K562 (cell line): ENCODE data around the gene SLC18B1. TPM values are rescaled to one million over a fixed set of nuclear protein-coding genes. Genes with fewer than 3 reads are reported as not detected.

Experiments
- CHAMP1 ChIP-seq: fragments of 450-650 bp; IDR thresholded peaks from 2 replicates; pipeline ENCODE4 v1.6.1; 2016; ENCODE audit warnings: mild to moderate bottlenecking
- CREB3L1 ChIP-seq: fragments of 450-650 bp; IDR thresholded peaks from 2 replicates; pipeline ENCODE4 v1.6.1; 2014; ENCODE audit warnings: low read depth, mild to moderate bottlenecking, moderate library complexity, borderline replicate concordance
- CTCF ChIP-seq, 3 experiments: IDR thresholded peaks in 2 of 3; conservative IDR thresholded peaks in 1 of 3; 2 replicates each; pipeline ENCODE4 v1.5.1; 2011 to 2012; ENCODE audit warnings: low read length in 3 of 3, mild to moderate bottlenecking in 3 of 3, control low read depth in 2 of 3, improper control_type of control experiment in 1 of 3, inconsistent platforms in 1 of 3, low read depth in 1 of 3, mixed read lengths in 1 of 3, moderate library complexity in 1 of 3; ENCODE audit not compliant: insufficient read depth in 2 of 3
- E2F6 ChIP-seq, 2 experiments: IDR thresholded peaks; 2 replicates each; pipeline ENCODE4 v1.6.1; 2011; ENCODE audit warnings: borderline replicate concordance in 1 of 2, control low read depth in 1 of 2, low read depth in 1 of 2, low read length in 1 of 2, mild to moderate bottlenecking in 1 of 2, mixed read lengths in 1 of 2, moderate library complexity in 1 of 2; ENCODE audit not compliant: insufficient read depth in 1 of 2, insufficient read length in 1 of 2, poor library complexity in 1 of 2, severe bottlenecking in 1 of 2; ENCODE audit errors: extremely low read depth in 1 of 2
- FOXJ2 ChIP-seq: fragments of 200-800 bp; sonication (Bioruptor generic); IDR thresholded peaks from 2 replicates; pipeline ENCODE4 v1.6.1; 2016; ENCODE audit warnings: missing genetic modification characterization, missing compliant biosample characterization
- HDAC2 ChIP-seq: fragments of 450-650 bp; IDR thresholded peaks from 2 replicates; pipeline ENCODE4 v1.6.1; 2016; ENCODE audit warnings: mild to moderate bottlenecking
- HMBOX1 ChIP-seq: sonication (generic); IDR thresholded peaks from 2 replicates; pipeline ENCODE4 v1.6.1; 2016
- HMG20B ChIP-seq: fragments of 250-450 bp; sonication (Bioruptor Pico); IDR thresholded peaks from 2 replicates; pipeline ENCODE4 v1.5.0; 2021; ENCODE audit warnings: mild to moderate bottlenecking
- LCOR ChIP-seq: sonication (generic); formaldehyde crosslinking; IDR thresholded peaks from 2 replicates; pipeline ENCODE4 v1.8.0; 2022; ENCODE audit warnings: mild to moderate bottlenecking, missing genetic modification reagents
- NR1H2 ChIP-seq: sonication (generic); formaldehyde crosslinking; IDR thresholded peaks from 2 replicates; pipeline ENCODE4 v1.4.0; 2020; ENCODE audit warnings: mild to moderate bottlenecking, missing genetic modification reagents
- PML ChIP-seq: IDR thresholded peaks from 2 replicates; pipeline ENCODE4 v1.6.1; 2012; ENCODE audit warnings: low read length, inconsistent platforms
- RNF219 ChIP-seq: fragments of 250-450 bp; sonication (Bioruptor Pico); IDR thresholded peaks from 2 replicates; pipeline ENCODE4 v1.5.0; 2022; ENCODE audit warnings: mild to moderate bottlenecking
- ZNF174 ChIP-seq: fragments of 250-450 bp; sonication (Bioruptor Pico); IDR thresholded peaks from 2 replicates; pipeline ENCODE4 v1.4.0; 2020; ENCODE audit warnings: mild to moderate bottlenecking
- polyA plus RNA-seq, 8 experiments: library from polyadenylated mRNA; depleted of rRNA in 4 of 8; stranded (reverse) in 5 of 8; unstranded in 3 of 8; fragments of >200 nt; fragmentation: Nextera tagmentation in 2 of 8; fragmentation: Illumina TruSeq in 1 of 8; extraction: Ambion mirVana in 2 of 8; extraction: Trizol in 1 of 8; gene quantifications; 2 replicates each; pipeline versions ENCODE4 v1.2.1 to v1.2.3, GENCODE V29; 2011 to 2014; ENCODE audit warnings: inconsistent platforms in 1 of 8, missing spikeins in 1 of 8
- total RNA-seq, 7 experiments: library from RNA; depleted of rRNA in 6 of 7; stranded (reverse); fragments of >200 nt in 6 of 7; fragmentation: Illumina TruSeq in 2 of 7; extraction: Trizol in 2 of 7; gene quantifications; 2 replicates each; pipeline versions ENCODE4 v1.2.1 to v1.2.3, GENCODE V29; 2011 to 2021; ENCODE audit warnings: low replicate concordance in 1 of 7

The SLC18B1 gene
- total and polyA plus RNA-seq, 9 of the 15 experiments (the other 6 are each of a cell fraction or from before 2014, with no cell fraction given), result 10.4 to 49.1 (median 32.0) TPM

GRCh38 chr6:132768051-132768517, 30.4 kb downstream of the SLC18B1 start (continued):
- TF ChIP-seq CHAMP1, result 0 out of 2 replicates have a peak, but pooled peaks have one; percentile 52
- TF ChIP-seq HDAC2, result peak; percentile 56; the same call in 1 of the 2 replicates
- TF ChIP-seq CREB3L1, result no peak
- no peak for TF ChIP-seq RNF219 (CRISPR knock-in tag)
- no peak for TF ChIP-seq PML
- no peak for TF ChIP-seq E2F6 (IDR thresholded peaks at IDR 0.05; ENCODE audit: borderline replicate concordance in 1 of 2, extremely low read depth in 1 of 2, insufficient read depth in 1 of 2, insufficient read length in 1 of 2, low read depth in 1 of 2, low read length in 1 of 2, poor library complexity in 1 of 2, severe bottlenecking in 1 of 2)
- TF ChIP-seq HMG20B (CRISPR knock-in tag), result no peak
- TF ChIP-seq HMBOX1, result no peak
- no peak for TF ChIP-seq FOXJ2 (tag)
- TF ChIP-seq ZNF174 (CRISPR knock-in tag), result no peak
- TF ChIP-seq CTCF (IDR thresholded peaks at IDR 0.05 in 2 of 3, conservative IDR thresholded peaks at IDR 0.05 in 1 of 3; ENCODE audit: insufficient read depth in 2 of 3, low read depth in 1 of 3, low read length in 3 of 3), result peak; percentile 69 to 92 (median 71)
- no peak for TF ChIP-seq NR1H2 (CRISPR knock-in tag)
- no peak for TF ChIP-seq LCOR
